HepG2 (cell line): Measurements from ENCODE around the gene ARHGEF16. TPM values are rescaled to one million over a fixed set of nuclear protein-coding genes. Genes with fewer than 3 reads are reported as not detected.

Source experiments
- BCL6 ChIP-seq: IDR thresholded peaks from 2 replicates; pipeline ENCODE4 v1.6.1; 2016; ENCODE audit warnings: missing genetic modification reagents, missing compliant biosample characterization
- CAMTA2 ChIP-seq: sonication (generic); formaldehyde crosslinking; IDR thresholded peaks from 2 replicates; pipeline ENCODE4 v1.4.0; 2020; ENCODE audit warnings: mild to moderate bottlenecking, missing genetic modification reagents, borderline replicate concordance
- CEBPB ChIP-seq: IDR thresholded peaks from 2 replicates; pipeline ENCODE4 v1.6.1; 2011; ENCODE audit warnings: low read depth, low read length, improper control_type of control experiment, borderline replicate concordance
- ELF3 ChIP-seq: IDR thresholded peaks from 2 replicates; pipeline ENCODE4 v1.6.1; 2016; ENCODE audit warnings: missing genetic modification reagents, missing compliant biosample characterization
- HDAC1 ChIP-seq: sonication (generic); formaldehyde crosslinking; IDR thresholded peaks from 2 replicates; pipeline ENCODE4 v1.5.1; 2020; ENCODE audit warnings: mild to moderate bottlenecking, missing genetic modification reagents
- NCOA1 ChIP-seq: sonication (generic); formaldehyde crosslinking; IDR thresholded peaks from 2 replicates; pipeline ENCODE4 v1.9.0; 2021; ENCODE audit warnings: missing genetic modification reagents
- NFRKB ChIP-seq: fragments of 450-650 bp; IDR thresholded peaks from 2 replicates; pipeline ENCODE4 v1.6.1; 2017
- PLRG1 ChIP-seq: fragments of 450-650 bp; conservative IDR thresholded peaks from 2 replicates; pipeline ENCODE4 v1.6.1; 2016
- SRY ChIP-seq: sonication (generic); formaldehyde crosslinking; IDR thresholded peaks from 2 replicates; pipeline ENCODE4 v1.8.0; 2022; ENCODE audit warnings: mild to moderate bottlenecking, missing genetic modification reagents
- TAF15 ChIP-seq: fragments of 200-400 bp; formaldehyde crosslinking; IDR thresholded peaks from one replicate; pipeline ENCODE4 v1.6.1; 2018; ENCODE audit warnings: mild to moderate bottlenecking, low read depth, low read length; ENCODE audit not compliant: poor library complexity, severe bottlenecking
- TCF12 ChIP-seq, 2 experiments: fragments of 450-650 bp in 1 of 2; sonication (generic) in 1 of 2; formaldehyde crosslinking in 1 of 2; IDR thresholded peaks; 2 replicates each; pipeline versions ENCODE4 v1.6.1 to v1.8.0; 2017 to 2022; ENCODE audit warnings: antibody characterized with exemption in 1 of 2, mild to moderate bottlenecking in 1 of 2, missing genetic modification reagents in 1 of 2, moderate library complexity in 1 of 2
- ZBTB1 ChIP-seq: sonication (generic); formaldehyde crosslinking; IDR thresholded peaks from 2 replicates; pipeline ENCODE4 v1.4.0; 2020; ENCODE audit warnings: missing genetic modification reagents, borderline replicate concordance
- ZNF235 ChIP-seq: sonication (generic); formaldehyde crosslinking; IDR thresholded peaks from 2 replicates; pipeline ENCODE4 v1.8.1; 2023; ENCODE audit warnings: mild to moderate bottlenecking, missing genetic modification reagents, borderline replicate concordance
- ZNF337 ChIP-seq: sonication (generic); formaldehyde crosslinking; IDR thresholded peaks from 2 replicates; pipeline ENCODE4 v1.5.1; 2020; ENCODE audit warnings: missing genetic modification reagents, low read depth, mild to moderate bottlenecking, borderline replicate concordance
- polyA plus RNA-seq, 8 experiments: library from polyadenylated mRNA; depleted of rRNA in 3 of 8; stranded (reverse) in 7 of 8; unstranded in 1 of 8; fragments of >200 nt; fragmentation: Illumina TruSeq in 4 of 8; extraction: Trizol in 4 of 8; gene quantifications; 2 replicates each; pipeline versions ENCODE4 v1.2.1 to v1.2.3, GENCODE V29; 2011 to 2016; ENCODE audit warnings: low read depth in 4 of 8, missing spikeins in 1 of 8, mixed read lengths in 1 of 8; ENCODE audit not compliant: insufficient read depth in 1 of 8
- total RNA-seq, 5 experiments: library from RNA; depleted of rRNA; stranded (reverse); fragments of >200 nt; fragmentation: Illumina TruSeq; extraction: Trizol; gene quantifications; 2 replicates each; pipeline ENCODE4 v1.2.3, GENCODE V29; 2016; ENCODE audit warnings: low read depth in 1 of 5
- TF ChIP-seq, protein P1 (sequence below): sonication (generic); formaldehyde crosslinking; IDR thresholded peaks from 2 replicates; pipeline ENCODE4 v1.4.0; 2020; ENCODE audit warnings: missing genetic modification reagents
- TF ChIP-seq, protein P2 (sequence below): sonication (generic); formaldehyde crosslinking; IDR thresholded peaks from 2 replicates; pipeline ENCODE4 v1.5.1; 2020; ENCODE audit warnings: missing genetic modification reagents, mild to moderate bottlenecking, borderline replicate concordance
- TF ChIP-seq, protein P3 (sequence below): sonication (generic); formaldehyde crosslinking; IDR thresholded peaks from 2 replicates; pipeline ENCODE4 v1.5.1; 2020; ENCODE audit warnings: mild to moderate bottlenecking, missing genetic modification reagents, moderate library complexity
- TF ChIP-seq, protein P4 (sequence below): sonication (generic); formaldehyde crosslinking; IDR thresholded peaks from 2 replicates; pipeline ENCODE4 v1.5.0; 2020; ENCODE audit warnings: mild to moderate bottlenecking, missing genetic modification reagents, borderline replicate concordance

Gene ARHGEF16
- total and polyA plus RNA-seq, 2 of the 13 experiments (the other 11 are each of a cell fraction or from before 2014, with no cell fraction given) = 20.3 to 39.9 TPM

DNA sequence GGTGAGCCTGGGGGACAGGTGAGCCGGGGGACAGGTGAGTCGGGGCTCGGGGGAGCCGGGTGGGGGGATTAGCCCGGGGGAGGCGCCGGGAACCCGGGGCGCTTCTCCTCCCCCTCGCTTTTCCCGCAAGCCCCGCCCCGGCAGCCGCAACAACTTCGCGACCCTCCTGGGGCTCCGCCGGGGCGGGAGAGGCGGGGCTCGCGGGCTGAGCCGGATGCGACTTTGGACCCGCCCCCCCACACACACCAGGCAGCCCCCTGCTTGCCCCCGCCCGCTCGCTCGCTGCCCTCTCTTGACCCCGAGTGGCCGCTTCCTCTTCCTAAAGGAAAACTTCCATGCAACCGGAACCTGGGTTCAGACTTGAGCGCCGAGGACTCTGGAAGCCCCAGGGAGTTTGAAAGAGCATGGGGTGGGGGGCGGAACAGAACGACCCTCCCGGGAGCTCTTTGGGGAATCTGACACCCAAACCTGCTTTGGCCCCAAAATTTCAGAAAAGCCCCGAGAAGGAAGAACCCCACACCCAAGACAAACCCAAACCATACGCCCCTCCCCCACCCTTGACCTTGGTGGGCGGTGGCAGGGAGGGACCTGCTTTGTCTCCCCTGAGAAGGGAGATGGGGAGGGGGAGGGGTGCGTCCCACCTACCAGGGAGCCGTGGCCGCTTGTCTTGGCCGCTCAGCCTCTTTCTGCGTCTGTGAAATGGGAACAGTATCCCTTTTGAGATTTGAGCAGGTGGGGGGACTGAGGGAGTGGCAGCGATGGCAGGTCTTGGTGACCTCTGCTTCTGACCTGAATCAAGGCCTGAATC is 550 bp downstream of the ARHGEF16 start (continued):
- TF ChIP-seq, protein P1, sequence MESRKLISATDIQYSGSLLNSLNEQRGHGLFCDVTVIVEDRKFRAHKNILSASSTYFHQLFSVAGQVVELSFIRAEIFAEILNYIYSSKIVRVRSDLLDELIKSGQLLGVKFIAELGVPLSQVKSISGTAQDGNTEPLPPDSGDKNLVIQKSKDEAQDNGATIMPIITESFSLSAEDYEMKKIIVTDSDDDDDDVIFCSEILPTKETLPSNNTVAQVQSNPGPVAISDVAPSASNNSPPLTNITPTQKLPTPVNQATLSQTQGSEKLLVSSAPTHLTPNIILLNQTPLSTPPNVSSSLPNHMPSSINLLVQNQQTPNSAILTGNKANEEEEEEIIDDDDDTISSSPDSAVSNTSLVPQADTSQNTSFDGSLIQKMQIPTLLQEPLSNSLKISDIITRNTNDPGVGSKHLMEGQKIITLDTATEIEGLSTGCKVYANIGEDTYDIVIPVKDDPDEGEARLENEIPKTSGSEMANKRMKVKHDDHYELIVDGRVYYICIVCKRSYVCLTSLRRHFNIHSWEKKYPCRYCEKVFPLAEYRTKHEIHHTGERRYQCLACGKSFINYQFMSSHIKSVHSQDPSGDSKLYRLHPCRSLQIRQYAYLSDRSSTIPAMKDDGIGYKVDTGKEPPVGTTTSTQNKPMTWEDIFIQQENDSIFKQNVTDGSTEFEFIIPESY (CRISPR knock-in tag) = no peak
- TF ChIP-seq, protein P2, sequence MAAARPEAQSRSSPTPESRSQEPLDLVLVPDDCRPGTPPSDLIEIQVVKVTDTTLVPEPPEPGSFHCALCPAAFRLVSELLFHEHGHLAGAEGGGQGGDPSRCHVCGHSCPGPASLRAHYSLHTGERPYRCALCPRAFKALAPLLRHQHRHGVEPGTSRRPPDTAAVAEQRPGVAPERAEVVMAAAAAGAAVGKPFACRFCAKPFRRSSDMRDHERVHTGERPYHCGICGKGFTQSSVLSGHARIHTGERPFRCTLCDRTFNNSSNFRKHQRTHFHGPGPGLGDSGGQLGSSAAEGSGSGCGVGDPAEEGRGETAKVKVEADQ (CRISPR knock-in tag) = no peak
- TF ChIP-seq NFRKB (no peak), ZBTB1 (no peak), TCF12 (IDR thresholded peaks at IDR 0.05) (no peak), TCF12 (CRISPR knock-in tag; IDR thresholded peaks at IDR 0.05) (peak; percentile 77; the same call in 1 of the 2 replicates), TAF15 (no peak), CEBPB (no peak), ZNF235 (CRISPR knock-in tag) (no peak), ELF3 (CRISPR knock-in tag) (peak; percentile 77; the same call in 1 of the 2 replicates), BCL6 (CRISPR knock-in tag) (peak; percentile 64), ZNF337 (no peak), SRY (no peak), NCOA1 (CRISPR knock-in tag) (no peak), PLRG1 (no peak), CAMTA2 (CRISPR knock-in tag) (no peak), HDAC1 (CRISPR knock-in tag) (peak; percentile 44; the same call in 1 of the 2 replicates)
- TF ChIP-seq, protein P3, sequence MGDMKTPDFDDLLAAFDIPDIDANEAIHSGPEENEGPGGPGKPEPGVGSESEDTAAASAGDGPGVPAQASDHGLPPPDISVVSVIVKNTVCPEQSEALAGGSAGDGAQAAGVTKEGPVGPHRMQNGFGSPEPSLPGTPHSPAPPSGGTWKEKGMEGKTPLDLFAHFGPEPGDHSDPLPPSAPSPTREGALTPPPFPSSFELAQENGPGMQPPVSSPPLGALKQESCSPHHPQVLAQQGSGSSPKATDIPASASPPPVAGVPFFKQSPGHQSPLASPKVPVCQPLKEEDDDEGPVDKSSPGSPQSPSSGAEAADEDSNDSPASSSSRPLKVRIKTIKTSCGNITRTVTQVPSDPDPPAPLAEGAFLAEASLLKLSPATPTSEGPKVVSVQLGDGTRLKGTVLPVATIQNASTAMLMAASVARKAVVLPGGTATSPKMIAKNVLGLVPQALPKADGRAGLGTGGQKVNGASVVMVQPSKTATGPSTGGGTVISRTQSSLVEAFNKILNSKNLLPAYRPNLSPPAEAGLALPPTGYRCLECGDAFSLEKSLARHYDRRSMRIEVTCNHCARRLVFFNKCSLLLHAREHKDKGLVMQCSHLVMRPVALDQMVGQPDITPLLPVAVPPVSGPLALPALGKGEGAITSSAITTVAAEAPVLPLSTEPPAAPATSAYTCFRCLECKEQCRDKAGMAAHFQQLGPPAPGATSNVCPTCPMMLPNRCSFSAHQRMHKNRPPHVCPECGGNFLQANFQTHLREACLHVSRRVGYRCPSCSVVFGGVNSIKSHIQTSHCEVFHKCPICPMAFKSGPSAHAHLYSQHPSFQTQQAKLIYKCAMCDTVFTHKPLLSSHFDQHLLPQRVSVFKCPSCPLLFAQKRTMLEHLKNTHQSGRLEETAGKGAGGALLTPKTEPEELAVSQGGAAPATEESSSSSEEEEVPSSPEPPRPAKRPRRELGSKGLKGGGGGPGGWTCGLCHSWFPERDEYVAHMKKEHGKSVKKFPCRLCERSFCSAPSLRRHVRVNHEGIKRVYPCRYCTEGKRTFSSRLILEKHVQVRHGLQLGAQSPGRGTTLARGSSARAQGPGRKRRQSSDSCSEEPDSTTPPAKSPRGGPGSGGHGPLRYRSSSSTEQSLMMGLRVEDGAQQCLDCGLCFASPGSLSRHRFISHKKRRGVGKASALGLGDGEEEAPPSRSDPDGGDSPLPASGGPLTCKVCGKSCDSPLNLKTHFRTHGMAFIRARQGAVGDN = peak; percentile 49
- TF ChIP-seq, protein P4, sequence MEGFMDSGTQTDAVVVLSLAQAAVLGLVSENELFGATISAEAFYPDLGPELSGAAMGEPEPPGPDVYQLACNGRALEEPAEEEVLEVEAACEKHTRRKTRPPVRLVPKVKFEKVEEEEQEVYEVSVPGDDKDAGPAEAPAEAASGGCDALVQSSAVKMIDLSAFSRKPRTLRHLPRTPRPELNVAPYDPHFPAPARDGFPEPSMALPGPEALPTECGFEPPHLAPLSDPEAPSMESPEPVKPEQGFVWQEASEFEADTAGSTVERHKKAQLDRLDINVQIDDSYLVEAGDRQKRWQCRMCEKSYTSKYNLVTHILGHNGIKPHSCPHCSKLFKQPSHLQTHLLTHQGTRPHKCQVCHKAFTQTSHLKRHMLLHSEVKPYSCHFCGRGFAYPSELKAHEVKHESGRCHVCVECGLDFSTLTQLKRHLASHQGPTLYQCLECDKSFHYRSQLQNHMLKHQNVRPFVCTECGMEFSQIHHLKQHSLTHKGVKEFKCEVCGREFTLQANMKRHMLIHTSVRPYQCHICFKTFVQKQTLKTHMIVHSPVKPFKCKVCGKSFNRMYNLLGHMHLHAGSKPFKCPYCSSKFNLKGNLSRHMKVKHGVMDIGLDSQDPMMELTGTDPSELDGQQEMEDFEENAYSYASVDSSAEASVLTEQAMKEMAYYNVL (CRISPR knock-in tag) = no peak
